ENCODE results near the gene ST14.

DNA sequence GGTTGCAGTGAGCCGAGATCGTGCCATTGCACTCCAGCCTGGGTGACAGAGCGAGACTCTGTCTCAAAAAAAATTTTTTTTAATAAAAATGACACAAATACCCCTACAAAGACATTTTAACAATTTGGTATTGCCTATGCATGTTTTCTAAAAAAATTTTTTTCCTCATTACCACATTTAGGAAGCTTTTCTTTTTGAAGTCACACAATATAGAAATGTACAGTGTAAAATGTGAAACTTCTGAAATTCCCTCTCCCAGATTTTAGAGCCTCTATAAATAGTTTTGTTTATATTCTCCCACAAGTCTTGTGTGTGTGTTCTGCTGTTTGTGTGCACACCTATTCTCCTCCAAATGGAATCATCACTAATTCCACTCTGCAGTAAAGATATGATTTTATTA lies 7.6 kb downstream of the ST14 start:
- TF ChIP-seq CTCF (IDR thresholded peaks at IDR 0.05) (no peak), POLR2AphosphoS5 (IDR thresholded peaks at IDR 0.05) (no peak)
